Daoy (cell line): ENCODE data around the gene DIRAS3. TPM values are rescaled to one million over a fixed set of nuclear protein-coding genes. Genes with fewer than 3 reads are reported as not detected.
A peak's percentile ranks its signal among the peaks of the same experiment; 100 is the strongest.
"Not testable (repeated sequence)": the region's sequence is repeated elsewhere in the genome, so short reads cannot be mapped to it uniquely, and the experiment has no call there.

ENCODE experiments used
- DNase-seq: peaks from one replicate; pipeline ENCODE4 v3.0.0-alpha.2; 2015; ENCODE audit warnings: low read depth
- total RNA-seq: library from RNA; depleted of rRNA; stranded (reverse); fragments of >200 nt; shearing (Covaris generic); gene quantifications from 2 replicates; pipeline ENCODE4 v1.2.3, GENCODE V29; 2014; rRNA removed

DIRAS3 gene, protein sequence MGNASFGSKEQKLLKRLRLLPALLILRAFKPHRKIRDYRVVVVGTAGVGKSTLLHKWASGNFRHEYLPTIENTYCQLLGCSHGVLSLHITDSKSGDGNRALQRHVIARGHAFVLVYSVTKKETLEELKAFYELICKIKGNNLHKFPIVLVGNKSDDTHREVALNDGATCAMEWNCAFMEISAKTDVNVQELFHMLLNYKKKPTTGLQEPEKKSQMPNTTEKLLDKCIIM
- total RNA-seq = 67.9 and 69.4 TPM in 2 replicates

DNA sequence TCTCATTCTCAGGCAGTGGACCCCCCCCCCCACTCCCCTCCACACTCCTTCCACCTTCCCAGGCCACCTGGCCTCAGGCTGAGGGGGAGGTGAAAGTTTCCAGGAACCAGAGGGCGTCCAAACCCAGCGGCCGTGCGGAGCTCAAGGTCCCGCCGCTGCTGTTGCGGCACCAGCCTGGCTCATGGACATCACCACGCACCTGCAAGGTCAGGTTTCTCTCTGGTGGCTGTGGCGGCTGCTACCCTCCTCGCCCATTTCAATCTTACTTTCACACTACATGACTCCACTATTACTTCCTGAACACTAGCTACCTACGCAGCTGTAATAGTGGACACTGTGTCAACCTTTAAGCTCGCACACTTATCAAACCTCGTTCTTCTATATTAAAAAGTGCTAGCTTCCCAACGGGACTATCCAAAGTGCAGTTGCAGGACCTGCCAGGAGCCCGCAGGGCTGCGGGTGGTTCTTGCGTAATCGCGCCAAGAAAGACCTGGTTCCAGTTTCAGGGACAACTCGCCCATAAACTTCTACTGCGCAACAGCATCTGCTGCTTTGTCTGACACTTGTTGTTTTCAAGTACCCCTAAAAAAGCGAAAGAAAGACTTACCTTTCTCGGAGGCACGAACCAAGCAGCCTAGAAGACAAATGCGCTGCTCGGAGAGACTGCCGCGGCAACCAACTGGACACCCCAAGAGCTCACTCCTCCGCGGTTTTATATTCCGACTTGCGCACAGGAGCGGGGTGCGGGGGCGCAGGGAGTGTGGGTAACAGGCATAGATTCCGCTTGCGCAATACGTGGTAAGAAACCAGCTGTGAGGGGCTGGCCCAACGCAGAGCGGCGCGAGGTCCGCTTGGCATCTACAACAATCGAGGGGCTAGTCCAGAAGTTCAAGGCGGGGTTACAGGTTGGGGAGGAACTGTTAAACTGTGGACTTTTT, at the start of gene DIRAS3:
Gene DIRAS3 (minus strand): TSS at position 687 of the 938 bp plus-strand sequence. CDS start 3,330 bp downstream, outside the sequence.
- peak; percentile 62 for DNase-seq

DNA sequence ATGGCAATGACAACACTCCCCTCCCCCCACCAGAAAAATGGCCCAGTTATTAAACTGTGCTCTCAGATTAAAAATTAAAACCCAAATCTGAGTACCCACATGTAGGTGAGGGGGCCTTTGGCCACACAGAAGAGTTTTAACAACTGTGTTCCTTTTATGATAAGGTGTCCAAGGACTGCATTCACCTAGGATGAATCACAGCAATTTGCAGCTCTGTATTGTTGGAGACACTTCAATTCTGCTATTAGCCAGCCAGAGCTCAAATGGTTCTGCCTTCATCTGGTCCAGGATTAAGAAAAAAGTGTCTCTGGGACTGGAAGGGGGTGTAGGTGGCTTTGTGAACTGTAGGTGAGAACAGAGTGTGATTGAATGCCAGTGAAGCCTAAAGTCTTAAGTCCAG, 43.3 kb upstream of the DIRAS3 start:
- peak; percentile 41 for DNase-seq

DNA sequence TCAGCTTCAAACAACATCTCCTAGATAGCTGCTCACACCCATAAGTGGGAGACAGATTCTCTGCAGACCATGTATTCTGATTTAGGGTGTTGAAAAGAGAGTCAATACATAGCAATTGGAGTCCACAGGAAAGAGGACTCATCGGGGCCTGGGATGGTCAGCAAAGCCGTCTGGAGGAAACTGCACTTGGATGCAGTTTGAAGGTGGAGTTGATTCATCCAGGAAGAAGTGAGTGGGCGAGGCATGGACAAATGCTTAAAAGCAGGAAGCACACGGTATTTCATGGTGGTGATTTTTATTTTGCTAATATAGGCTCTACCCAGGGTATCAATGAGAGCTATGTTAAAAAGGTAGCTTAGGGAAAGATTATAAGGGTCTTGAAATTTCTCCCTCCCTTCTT, 36.8 kb upstream of the DIRAS3 start:
- peak; percentile 13 for DNase-seq

DNA sequence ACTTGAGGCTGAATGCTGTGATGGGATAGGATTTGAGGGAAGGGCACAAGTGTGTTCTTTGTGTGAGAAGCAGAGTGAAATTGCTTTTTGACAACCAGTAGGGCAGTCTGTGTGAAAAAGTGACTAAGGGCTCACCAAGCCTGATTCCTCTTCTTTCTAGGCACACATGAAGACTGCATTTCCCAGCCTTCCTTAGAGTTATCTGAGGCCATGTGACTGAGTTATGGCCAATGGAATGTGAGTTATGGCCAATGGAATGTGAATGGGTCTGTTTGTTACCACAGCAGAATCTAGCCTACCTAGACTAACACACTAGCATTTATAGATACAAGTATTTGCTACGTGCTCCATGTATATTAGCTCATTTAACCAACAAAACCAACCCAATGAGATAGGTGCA, 35.3 kb upstream of the DIRAS3 start:
- no peak for DNase-seq

DNA sequence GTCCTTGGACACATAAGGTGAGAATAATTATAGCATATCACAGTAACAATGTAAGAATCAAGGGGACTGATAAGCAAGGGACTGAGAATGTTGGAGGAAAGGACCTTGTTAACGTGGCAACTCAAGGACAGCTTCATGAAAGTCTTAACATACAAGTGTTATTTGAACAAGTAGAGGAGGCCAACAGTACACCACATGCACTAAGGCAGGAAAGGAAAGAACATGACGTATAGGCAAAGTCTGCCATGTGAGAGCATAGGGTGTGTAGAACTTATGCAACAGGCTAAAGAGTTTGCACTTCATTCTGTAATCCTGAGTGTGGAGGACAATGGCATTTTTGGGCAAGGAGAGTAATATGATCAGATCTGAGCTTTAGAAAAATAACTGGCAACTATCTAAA, 33.3 kb upstream of the DIRAS3 start:
- DNase-seq = no peak

- DNase-seq = no peak
Measured at GRCh38 chr1:68081775-68082283, 31.4 kb upstream of the DIRAS3 start.

DNA sequence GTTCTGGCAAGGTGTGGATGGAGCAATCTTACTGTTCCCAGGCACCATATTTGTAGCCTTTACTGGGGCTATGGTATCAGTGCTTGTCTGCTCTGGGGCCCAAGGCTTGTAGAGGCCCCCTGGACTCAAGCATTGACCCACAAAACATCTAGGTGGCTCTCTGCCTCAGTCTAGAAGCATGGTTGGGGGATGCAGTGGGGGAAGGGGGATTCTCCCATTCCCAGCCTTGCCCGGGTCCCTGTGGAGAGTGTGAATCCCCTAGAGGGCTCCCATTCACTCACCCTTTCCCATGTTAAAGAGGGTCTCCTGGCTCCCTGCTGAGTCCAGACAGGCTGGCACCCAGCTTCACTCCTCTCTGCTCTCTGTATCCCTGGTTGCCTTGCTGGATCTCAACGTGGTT, 28.2 kb upstream of the DIRAS3 start:
- DNase-seq = no peak

- no peak for DNase-seq
Measured at GRCh38 chr1:68074472-68074871, 24.0 kb upstream of the DIRAS3 start.

GRCh38 chr1:68065766-68066165, 15.3 kb upstream of the DIRAS3 start:
- DNase-seq = no peak

- not testable (repeated sequence) for DNase-seq
Measured at GRCh38 chr1:68058053-68058452, 7.6 kb upstream of the DIRAS3 start.

GRCh38 chr1:68057564-68057963, 7.1 kb upstream of the DIRAS3 start:
- no peak for DNase-seq

DNA sequence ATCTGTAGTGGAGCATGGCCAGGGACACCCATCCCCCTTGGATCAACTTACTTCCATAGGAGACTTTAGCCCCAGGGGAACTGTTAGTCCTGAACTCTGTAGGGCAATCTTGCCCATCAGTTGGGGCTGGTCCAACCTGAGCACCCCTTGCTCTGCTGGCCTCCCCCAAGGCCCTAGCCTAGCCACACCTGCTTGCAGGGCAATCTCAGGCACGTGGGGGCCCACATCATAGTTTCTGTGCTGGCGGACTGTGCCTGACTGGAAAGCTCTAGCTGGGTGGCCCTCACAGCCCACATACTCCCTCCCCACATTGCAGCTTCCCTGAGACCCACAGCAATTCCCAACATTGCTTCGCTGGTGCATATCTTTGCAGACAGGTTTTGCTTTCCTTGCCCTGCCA, 6.6 kb upstream of the DIRAS3 start:
- DNase-seq = no peak

- peak; percentile 80 for DNase-seq
Measured at GRCh38 chr1:68051475-68051874, 1.0 kb upstream of the DIRAS3 start.

- no peak for DNase-seq
Measured at GRCh38 chr1:68047659-68048026, 2.8 kb downstream of the DIRAS3 start.

DNA sequence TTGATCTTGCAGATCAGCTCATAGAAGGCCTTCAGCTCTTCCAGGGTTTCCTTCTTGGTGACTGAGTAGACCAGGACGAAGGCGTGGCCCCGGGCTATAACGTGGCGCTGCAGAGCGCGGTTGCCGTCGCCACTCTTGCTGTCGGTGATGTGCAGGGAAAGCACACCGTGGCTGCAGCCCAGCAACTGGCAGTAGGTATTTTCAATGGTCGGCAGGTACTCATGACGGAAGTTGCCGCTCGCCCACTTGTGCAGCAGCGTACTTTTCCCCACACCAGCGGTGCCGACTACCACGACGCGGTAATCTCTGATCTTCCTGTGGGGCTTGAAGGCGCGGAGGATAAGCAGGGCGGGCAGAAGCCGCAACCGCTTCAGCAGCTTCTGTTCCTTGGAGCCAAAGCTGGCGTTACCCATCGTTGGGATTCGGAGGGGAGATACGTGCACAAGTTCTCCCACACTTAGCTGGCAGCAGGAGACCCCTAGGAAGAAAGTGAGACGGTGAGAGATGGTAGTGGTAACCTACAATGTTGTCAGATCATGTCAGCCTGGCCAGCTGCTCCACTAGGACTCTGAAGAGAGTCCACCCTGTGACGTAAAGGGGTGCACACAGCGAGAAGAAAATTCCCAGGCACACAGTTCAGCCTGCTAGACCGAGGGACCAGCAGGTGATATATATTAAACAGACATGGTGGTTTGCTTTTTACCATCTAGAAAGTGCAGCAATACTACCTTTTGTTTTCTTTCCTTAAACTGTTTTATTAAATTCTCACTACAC, 3.4 kb downstream of the DIRAS3 start:
- no peak for DNase-seq

- DNase-seq = no peak
Measured at GRCh38 chr1:68046423-68046822, 4.0 kb downstream of the DIRAS3 start.

DNA sequence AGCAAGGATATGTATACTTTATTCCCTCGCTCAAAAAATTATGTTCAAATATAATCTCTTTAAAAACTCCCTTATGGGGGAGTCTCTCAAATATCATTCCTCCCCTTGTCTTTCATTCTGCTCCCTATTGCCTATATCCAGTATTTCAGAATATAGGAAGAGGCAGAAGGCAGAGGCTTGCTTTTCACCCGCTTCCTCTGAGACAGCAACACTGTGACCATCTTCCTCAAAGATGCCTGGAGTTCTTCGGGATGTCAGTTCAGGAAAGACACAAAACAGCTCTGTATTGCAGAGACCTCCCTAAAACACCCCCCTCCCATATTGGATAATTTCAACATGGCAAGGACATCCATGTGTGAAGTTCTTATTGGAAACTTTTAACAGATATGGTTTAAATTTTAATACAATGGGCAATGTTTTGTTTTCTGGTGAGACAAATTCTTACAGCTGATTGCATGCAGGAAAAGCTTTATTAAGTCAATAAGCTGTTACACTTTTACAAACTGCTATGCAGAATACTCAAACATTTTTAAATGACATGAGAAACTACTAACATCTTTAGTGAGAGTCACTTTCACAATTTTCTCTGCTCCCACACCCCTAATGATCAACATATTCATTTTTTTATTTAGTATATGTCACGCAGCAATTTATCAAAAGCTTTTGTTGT, 4.8 kb downstream of the DIRAS3 start:
- no peak for DNase-seq

GRCh38 chr1:68043443-68044090, 6.9 kb downstream of the DIRAS3 start:
- no peak for DNase-seq

DNA sequence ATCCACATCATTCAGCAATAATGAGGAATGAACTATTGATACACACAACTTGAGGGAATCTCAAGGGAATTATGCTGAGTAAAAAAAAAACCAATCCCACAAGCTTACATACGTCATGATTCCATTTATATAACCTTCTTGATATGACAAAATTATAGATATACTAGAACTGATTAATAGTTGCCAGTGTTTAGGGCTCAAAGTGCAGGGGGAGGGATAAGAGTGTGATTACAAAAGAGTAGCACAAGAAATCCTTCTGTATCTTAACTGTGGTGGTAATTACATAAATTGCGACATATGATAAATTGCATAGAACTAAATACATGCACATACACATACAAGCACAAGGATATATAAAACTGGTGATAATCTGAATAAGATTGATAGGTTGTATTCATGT, 13.5 kb downstream of the DIRAS3 start:
- DNase-seq = no peak

DNA sequence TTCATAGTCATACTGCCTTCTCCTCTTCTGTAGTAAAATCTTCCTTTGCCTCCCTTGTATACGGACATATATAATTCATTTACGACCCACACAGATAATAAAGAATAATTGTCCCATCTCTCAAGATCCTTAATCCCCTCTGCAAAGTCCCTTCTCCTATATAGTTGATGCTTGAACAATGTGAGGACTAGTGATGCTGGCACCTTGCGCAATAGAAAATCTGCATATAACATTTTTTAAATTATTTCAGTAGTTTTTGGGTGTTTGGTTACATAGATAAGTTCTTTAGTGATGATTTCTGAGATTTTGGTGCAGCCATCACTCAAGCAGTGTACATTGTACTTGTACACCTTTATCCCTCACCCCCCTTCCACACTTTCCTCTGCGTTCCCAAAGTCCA, 21.0 kb downstream of the DIRAS3 start:
- DNase-seq = no peak

DNA sequence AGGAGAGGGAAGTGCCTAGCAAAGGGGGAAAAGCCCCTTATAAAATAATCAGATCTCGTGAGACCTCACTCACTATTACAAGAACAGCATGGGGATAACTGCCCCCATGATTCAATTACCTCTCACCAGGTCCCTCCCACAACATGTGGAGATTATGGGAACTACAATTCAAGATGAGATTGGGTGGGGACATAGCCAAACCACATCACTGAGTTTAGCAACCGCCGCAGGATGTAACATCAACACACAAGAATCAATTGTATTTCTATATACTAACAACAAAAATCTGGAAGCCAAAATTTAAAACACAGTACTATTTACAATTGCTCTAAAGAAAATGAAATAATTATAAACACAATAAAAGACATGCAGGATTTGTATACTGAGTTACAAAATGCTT, 21.9 kb downstream of the DIRAS3 start:
- DNase-seq = no peak
